Parathyroid adenoma (tissue), 2 donors: Measurements from ENCODE around the gene ITPKB.

Experiments
- H2AFZ ChIP-seq: fragments of 300-600 bp; sonication (generic); one replicate; pipeline ENCODE4 v1.7.0; 2017; ENCODE audit warnings: antibody characterized with exemption, mild to moderate bottlenecking
- H3K27ac ChIP-seq: fragments of 300-600 bp; sonication (generic); one replicate; pipeline ENCODE4 v1.7.0; 2017
- H3K27me3 ChIP-seq: fragments of 300-600 bp; sonication (generic); one replicate; pipeline ENCODE4 v1.7.0; 2017; ENCODE audit warnings: low read length; ENCODE audit not compliant: control insufficient read depth, insufficient read depth
- H3K36me3 ChIP-seq: fragments of 300-600 bp; sonication (generic); one replicate; pipeline ENCODE4 v1.7.0; 2017; ENCODE audit warnings: low read length; ENCODE audit not compliant: control insufficient read depth, insufficient read depth
- H3K4me1 ChIP-seq: fragments of 300-600 bp; sonication (generic); one replicate; pipeline ENCODE4 v1.7.0; 2017; ENCODE audit warnings: control low read depth
- H3K4me2 ChIP-seq: fragments of 300-600 bp; sonication (generic); one replicate; pipeline ENCODE4 v1.7.0; 2017; ENCODE audit warnings: low read length
- H3K4me3 ChIP-seq: fragments of 300-600 bp; sonication (generic); one replicate; pipeline ENCODE4 v1.7.0; 2017; ENCODE audit warnings: low read depth, low read length
- H3K79me2 ChIP-seq: fragments of 300-600 bp; sonication (generic); one replicate; pipeline ENCODE4 v1.7.0; 2017; ENCODE audit warnings: control low read depth
- H3K9ac ChIP-seq: fragments of 300-600 bp; sonication (generic); one replicate; pipeline ENCODE4 v1.7.0; 2017; ENCODE audit warnings: mild to moderate bottlenecking
- H3K9me3 ChIP-seq: fragments of 300-600 bp; sonication (generic); one replicate; pipeline ENCODE4 v1.7.0; 2017; ENCODE audit warnings: low read length; ENCODE audit not compliant: control insufficient read depth
- TF ChIP-seq, protein P1 (sequence below): fragments of 300-600 bp; sonication (generic); IDR thresholded peaks from one replicate; pipeline ENCODE4 v1.7.0; 2017; ENCODE audit warnings: antibody characterized with exemption, mild to moderate bottlenecking
- donor health status: primary hyperparathyroidism.

Gene ITPKB

DNA sequence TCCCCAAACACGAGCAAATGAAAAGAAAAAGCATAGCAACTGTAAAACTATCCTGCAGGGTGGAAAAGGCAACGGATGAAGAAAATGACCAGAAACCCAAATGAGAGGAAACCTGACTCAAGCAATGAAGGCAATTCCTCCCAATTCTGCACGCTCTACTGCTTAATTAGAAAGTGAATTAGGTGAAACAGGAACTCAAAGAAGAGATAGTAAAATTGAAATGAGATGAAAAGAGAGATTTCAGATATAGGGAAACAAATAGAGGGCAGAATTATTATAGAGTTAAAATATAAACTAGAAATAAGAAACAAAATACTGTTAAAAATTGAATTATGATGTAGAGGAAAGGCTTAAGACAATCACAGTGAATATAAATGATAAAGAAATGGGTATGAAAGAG is 27.5 kb upstream of the ITPKB start:
- H3K27ac ChIP-seq, result no peak overlapping the region
- H3K36me3 ChIP-seq, result no peaks in the 10 kb centered on the region
- no peak overlapping the region for H3K9ac ChIP-seq
- no peaks in the 10 kb centered on the region for H3K9me3 ChIP-seq
- no peak overlapping the region for H3K4me3 ChIP-seq
- no peaks in the 10 kb centered on the region for H3K4me1 ChIP-seq
- TF ChIP-seq, protein P1, sequence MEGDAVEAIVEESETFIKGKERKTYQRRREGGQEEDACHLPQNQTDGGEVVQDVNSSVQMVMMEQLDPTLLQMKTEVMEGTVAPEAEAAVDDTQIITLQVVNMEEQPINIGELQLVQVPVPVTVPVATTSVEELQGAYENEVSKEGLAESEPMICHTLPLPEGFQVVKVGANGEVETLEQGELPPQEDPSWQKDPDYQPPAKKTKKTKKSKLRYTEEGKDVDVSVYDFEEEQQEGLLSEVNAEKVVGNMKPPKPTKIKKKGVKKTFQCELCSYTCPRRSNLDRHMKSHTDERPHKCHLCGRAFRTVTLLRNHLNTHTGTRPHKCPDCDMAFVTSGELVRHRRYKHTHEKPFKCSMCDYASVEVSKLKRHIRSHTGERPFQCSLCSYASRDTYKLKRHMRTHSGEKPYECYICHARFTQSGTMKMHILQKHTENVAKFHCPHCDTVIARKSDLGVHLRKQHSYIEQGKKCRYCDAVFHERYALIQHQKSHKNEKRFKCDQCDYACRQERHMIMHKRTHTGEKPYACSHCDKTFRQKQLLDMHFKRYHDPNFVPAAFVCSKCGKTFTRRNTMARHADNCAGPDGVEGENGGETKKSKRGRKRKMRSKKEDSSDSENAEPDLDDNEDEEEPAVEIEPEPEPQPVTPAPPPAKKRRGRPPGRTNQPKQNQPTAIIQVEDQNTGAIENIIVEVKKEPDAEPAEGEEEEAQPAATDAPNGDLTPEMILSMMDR, result no peak
- no peak overlapping the region for H2AFZ ChIP-seq
- no peak overlapping the region for H3K4me2 ChIP-seq
- H3K27me3 ChIP-seq, result peaks cover 2% of the 10 kb centered on the region
- H3K79me2 ChIP-seq, result no peaks in the 10 kb centered on the region

DNA sequence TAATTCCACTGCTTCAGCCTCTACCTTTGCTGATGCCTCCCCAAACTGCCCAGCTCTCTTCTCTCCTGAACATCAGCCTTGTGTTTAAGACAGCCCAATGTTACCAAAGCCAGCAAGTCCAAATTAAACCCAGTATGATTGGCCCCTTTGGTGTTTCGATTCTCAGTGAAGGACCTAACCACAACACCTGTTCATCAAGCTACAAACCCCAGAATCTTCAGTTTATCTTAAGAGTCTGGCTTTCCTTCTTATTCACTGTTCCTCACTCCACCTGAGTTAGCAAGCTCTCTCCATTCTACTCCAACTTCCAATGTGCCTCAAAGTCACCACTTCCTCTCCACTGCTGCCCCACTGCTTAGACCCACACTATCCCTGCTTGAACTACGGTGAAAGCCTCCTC is 25.5 kb upstream of the ITPKB start:
- H3K27ac ChIP-seq, result no peak overlapping the region
- no peaks in the 10 kb centered on the region for H3K4me1 ChIP-seq
- H3K9me3 ChIP-seq, result no peaks in the 10 kb centered on the region
- H3K27me3 ChIP-seq, result peaks cover 2% of the 10 kb centered on the region
- H3K79me2 ChIP-seq, result no peaks in the 10 kb centered on the region
- no peaks in the 10 kb centered on the region for H3K36me3 ChIP-seq
- H2AFZ ChIP-seq, result no peak overlapping the region
- H3K9ac ChIP-seq, result no peak overlapping the region
- TF ChIP-seq, protein P1, result no peak
- H3K4me2 ChIP-seq, result no peak overlapping the region
- no peak overlapping the region for H3K4me3 ChIP-seq

DNA sequence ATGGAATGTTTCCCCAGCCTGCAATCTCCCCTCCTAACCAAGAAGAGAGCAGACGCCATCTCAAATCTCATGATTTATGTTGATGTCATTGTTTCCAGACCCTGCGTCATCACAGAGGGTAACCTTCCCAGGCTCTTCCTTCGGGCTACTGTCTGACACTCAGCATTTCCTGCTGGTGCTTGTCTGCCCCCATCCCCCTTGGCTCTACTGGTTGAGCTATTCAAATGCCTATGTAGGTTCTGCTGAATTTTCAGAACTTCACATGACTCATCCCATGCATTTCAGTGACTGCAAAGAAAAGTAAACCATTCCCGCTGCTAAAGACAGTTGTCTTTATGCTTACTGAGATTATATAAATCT is 24.8 kb upstream of the ITPKB start:
- H3K4me1 ChIP-seq, result no peaks in the 10 kb centered on the region
- H3K4me3 ChIP-seq, result no peak overlapping the region
- H2AFZ ChIP-seq, result no peak overlapping the region
- no peak overlapping the region for H3K9ac ChIP-seq
- H3K4me2 ChIP-seq, result no peak overlapping the region
- H3K27ac ChIP-seq, result no peak overlapping the region
- no peaks in the 10 kb centered on the region for H3K79me2 ChIP-seq
- TF ChIP-seq, protein P1, result no peak
- peaks cover 2% of the 10 kb centered on the region for H3K27me3 ChIP-seq
- H3K36me3 ChIP-seq, result no peaks in the 10 kb centered on the region
- no peaks in the 10 kb centered on the region for H3K9me3 ChIP-seq

DNA sequence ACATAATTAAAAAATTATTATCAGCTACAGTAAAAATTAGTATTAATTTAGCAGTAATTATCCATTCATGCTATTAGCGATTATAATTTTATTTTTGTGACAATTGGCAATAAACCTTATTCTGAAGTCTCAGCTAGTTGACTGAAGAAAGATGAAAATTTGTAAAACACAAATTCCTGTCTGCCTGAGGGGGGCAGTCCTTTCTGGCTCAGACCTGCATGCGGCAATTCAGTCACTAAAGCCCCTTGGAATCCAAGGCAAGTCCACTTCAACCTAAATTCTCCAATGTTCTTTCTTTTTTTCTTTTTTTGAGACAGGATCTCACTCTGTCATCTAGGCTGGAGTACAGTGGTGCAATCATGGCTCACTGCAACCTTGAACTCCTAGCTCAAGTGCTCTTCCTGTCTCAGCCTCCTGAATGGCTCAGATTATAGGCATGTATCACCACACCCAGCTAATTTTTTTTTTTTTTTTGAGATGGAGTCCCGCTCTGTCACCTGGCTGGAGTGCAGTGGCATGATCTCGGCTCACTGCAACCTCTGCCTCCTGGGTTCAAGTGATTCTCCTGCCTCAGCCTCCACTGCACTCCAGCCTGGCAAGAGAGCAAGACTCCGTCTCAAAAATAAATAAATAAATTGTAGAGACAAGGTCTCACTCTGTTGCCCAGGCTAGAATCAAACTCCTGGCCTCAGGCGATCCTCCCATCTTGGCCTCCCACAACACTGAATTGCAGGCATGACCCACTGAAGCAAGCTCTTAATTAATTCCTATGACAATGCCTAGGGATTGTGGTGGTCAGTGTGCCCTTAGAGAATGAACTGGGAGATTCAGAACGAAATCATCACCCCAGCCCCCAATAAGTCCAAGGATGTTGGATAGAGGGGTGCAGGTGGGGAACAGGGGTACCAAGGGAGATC is 24.2 kb upstream of the ITPKB start:
- Histone ChIP-seq H3K27ac (no peak overlapping the region), H3K4me3 (no peak overlapping the region), H3K9me3 (no peaks in the 10 kb centered on the region), H3K79me2 (no peaks in the 10 kb centered on the region), H3K27me3 (peaks cover 2% of the 10 kb centered on the region), H3K9ac (no peak overlapping the region), H3K36me3 (no peaks in the 10 kb centered on the region), H2AFZ (no peak overlapping the region), H3K4me1 (no peaks in the 10 kb centered on the region), H3K4me2 (no peak overlapping the region)
- TF ChIP-seq, protein P1, result no peak

DNA sequence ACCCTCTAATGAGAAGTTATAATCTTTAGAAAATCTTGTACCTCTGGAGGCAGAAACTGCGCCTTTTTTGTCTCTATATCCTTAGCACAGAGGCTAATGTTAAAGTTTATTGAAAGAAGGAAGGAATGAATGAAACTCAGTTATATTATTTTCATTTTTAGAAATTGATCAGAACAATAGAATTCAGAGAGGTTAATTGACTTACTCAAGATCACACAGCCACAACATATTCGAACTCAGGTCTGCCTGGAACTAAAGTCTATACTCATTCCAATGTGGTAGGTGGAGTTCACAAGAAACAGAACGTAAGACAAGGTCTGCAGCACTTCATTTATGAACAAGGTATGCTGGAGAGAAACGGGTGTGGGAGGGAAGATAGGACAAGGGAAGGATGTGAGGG is 23.0 kb upstream of the ITPKB start:
- TF ChIP-seq, protein P1, result no peak
- H3K36me3 ChIP-seq, result no peaks in the 10 kb centered on the region
- H3K4me3 ChIP-seq, result no peak overlapping the region
- no peak overlapping the region for H3K27ac ChIP-seq
- no peak overlapping the region for H2AFZ ChIP-seq
- H3K4me2 ChIP-seq, result no peak overlapping the region
- no peaks in the 10 kb centered on the region for H3K4me1 ChIP-seq
- no peak overlapping the region for H3K9ac ChIP-seq
- no peaks in the 10 kb centered on the region for H3K79me2 ChIP-seq
- H3K9me3 ChIP-seq, result no peaks in the 10 kb centered on the region
- peaks cover 2% of the 10 kb centered on the region for H3K27me3 ChIP-seq
